Nephron progenitor cell (in vitro differentiated cells): ENCODE measurements around the gene FAM13A.

Experiments used
- DNase-seq: peaks from one replicate; pipeline ENCODE4 v3.0.0; 2021
- H3K27ac Mint-ChIP-seq: 2 replicates; pipeline ENCODE4 v1.8.0; 2021; ENCODE audit warnings: mild to moderate bottlenecking, moderate library complexity, mixed read lengths
- H3K27me3 Mint-ChIP-seq: 2 replicates; pipeline ENCODE4 v1.8.0; 2021; ENCODE audit warnings: mild to moderate bottlenecking, low read depth, mixed read lengths; ENCODE audit not compliant: poor library complexity
- H3K36me3 Mint-ChIP-seq: 2 replicates; pipeline ENCODE4 v1.8.0; 2021; ENCODE audit warnings: low read depth, mixed read lengths
- H3K4me1 Mint-ChIP-seq: 2 replicates; pipeline ENCODE4 v1.8.0; 2021; ENCODE audit warnings: mixed read lengths
- H3K4me3 Mint-ChIP-seq: 2 replicates; pipeline ENCODE4 v1.8.0; 2021; ENCODE audit warnings: mild to moderate bottlenecking, moderate library complexity, mixed read lengths
- H3K9me3 Mint-ChIP-seq: 2 replicates; pipeline ENCODE4 v1.8.0; 2021; ENCODE audit warnings: mild to moderate bottlenecking, moderate library complexity, mixed read lengths
- TF ChIP-seq, protein P1 (sequence below): fragments of 200-600 bp; sonication (generic); IDR thresholded peaks from 2 replicates; pipeline ENCODE4 v1.5.0; 2021; ENCODE audit warnings: antibody characterized with exemption

The FAM13A gene

GRCh38 chr4:88757776-88758175 is 299.2 kb downstream of the FAM13A start:
- peaks cover 23% of the 10 kb centered on the region for H3K36me3 Mint-ChIP-seq
- H3K4me1 Mint-ChIP-seq = peaks cover 28% of the 10 kb centered on the region
- no peak overlapping the region for H3K27ac Mint-ChIP-seq
- no peaks in the 10 kb centered on the region for H3K9me3 Mint-ChIP-seq
- no peak for DNase-seq
- TF ChIP-seq, protein P1, sequence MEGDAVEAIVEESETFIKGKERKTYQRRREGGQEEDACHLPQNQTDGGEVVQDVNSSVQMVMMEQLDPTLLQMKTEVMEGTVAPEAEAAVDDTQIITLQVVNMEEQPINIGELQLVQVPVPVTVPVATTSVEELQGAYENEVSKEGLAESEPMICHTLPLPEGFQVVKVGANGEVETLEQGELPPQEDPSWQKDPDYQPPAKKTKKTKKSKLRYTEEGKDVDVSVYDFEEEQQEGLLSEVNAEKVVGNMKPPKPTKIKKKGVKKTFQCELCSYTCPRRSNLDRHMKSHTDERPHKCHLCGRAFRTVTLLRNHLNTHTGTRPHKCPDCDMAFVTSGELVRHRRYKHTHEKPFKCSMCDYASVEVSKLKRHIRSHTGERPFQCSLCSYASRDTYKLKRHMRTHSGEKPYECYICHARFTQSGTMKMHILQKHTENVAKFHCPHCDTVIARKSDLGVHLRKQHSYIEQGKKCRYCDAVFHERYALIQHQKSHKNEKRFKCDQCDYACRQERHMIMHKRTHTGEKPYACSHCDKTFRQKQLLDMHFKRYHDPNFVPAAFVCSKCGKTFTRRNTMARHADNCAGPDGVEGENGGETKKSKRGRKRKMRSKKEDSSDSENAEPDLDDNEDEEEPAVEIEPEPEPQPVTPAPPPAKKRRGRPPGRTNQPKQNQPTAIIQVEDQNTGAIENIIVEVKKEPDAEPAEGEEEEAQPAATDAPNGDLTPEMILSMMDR = no peak
- no peaks in the 10 kb centered on the region for H3K27me3 Mint-ChIP-seq
- no peak overlapping the region for H3K4me3 Mint-ChIP-seq

- Mint-ChIP-seq H3K4me1 (peaks cover 28% of the 10 kb centered on the region), H3K4me3 (no peak overlapping the region)
- TF ChIP-seq, protein P1 = no peak
Observed at GRCh38 chr4:88757067-88757466, 299.9 kb downstream of the FAM13A start.

GRCh38 chr4:88756149-88756548 is 300.8 kb downstream of the FAM13A start:
- peaks cover 25% of the 10 kb centered on the region for H3K4me1 Mint-ChIP-seq
- H3K27me3 Mint-ChIP-seq = no peaks in the 10 kb centered on the region
- H3K36me3 Mint-ChIP-seq = peaks cover 32% of the 10 kb centered on the region
- TF ChIP-seq, protein P1 = no peak
- DNase-seq = no peak
- H3K4me3 Mint-ChIP-seq = no peak overlapping the region
- no peaks in the 10 kb centered on the region for H3K9me3 Mint-ChIP-seq
- no peak overlapping the region for H3K27ac Mint-ChIP-seq

More at GRCh38 chr4:88757067-88757466, 299.9 kb downstream of the FAM13A start:
- Mint-ChIP-seq H3K9me3 (no peaks in the 10 kb centered on the region), H3K36me3 (peaks cover 30% of the 10 kb centered on the region), H3K27me3 (no peaks in the 10 kb centered on the region), H3K27ac (no peak overlapping the region)
- DNase-seq = no peak

- TF ChIP-seq, protein P1 = no peak
- Mint-ChIP-seq H3K27me3 (no peaks in the 10 kb centered on the region), H3K27ac (no peak overlapping the region), H3K4me3 (no peak overlapping the region), H3K9me3 (no peaks in the 10 kb centered on the region), H3K36me3 (peaks cover 36% of the 10 kb centered on the region), H3K4me1 (peaks cover 22% of the 10 kb centered on the region)
- no peak for DNase-seq
Observed at GRCh38 chr4:88755454-88755853, 301.5 kb downstream of the FAM13A start.

- H3K27ac Mint-ChIP-seq = no peak overlapping the region
- no peak overlapping the region for H3K4me3 Mint-ChIP-seq
- TF ChIP-seq, protein P1 = no peak
- no peak for DNase-seq
- no peaks in the 10 kb centered on the region for H3K9me3 Mint-ChIP-seq
- peaks cover 43% of the 10 kb centered on the region for H3K36me3 Mint-ChIP-seq
- H3K4me1 Mint-ChIP-seq = peaks cover 20% of the 10 kb centered on the region
- H3K27me3 Mint-ChIP-seq = no peaks in the 10 kb centered on the region
Observed at GRCh38 chr4:88754796-88755195, 302.2 kb downstream of the FAM13A start.
